BLaER1 (cell line): ENCODE measurements around the gene RMI2.

ENCODE experiments used
- H3K27ac ChIP-seq: shearing (Covaris generic); formaldehyde crosslinking; 2 replicates; pipeline ENCODE4 v1.8.1; 2022
- H3K27me3 ChIP-seq: shearing (Covaris generic); formaldehyde crosslinking; 2 replicates; pipeline ENCODE4 v1.8.1; 2022
- H3K36me3 ChIP-seq: shearing (Covaris generic); formaldehyde crosslinking; 2 replicates; pipeline ENCODE4 v1.8.1; 2022
- H3K4me1 ChIP-seq: shearing (Covaris generic); formaldehyde crosslinking; 2 replicates; pipeline ENCODE4 v1.8.1; 2022
- H3K4me2 ChIP-seq: shearing (Covaris generic); formaldehyde crosslinking; 2 replicates; pipeline ENCODE4 v1.8.1; 2022
- H3K4me3 ChIP-seq: shearing (Covaris generic); formaldehyde crosslinking; 2 replicates; pipeline ENCODE4 v1.8.1; 2022
- H3K9ac ChIP-seq: shearing (Covaris generic); formaldehyde crosslinking; 2 replicates; pipeline ENCODE4 v1.8.1; 2022
- H3K9me3 ChIP-seq: shearing (Covaris generic); formaldehyde crosslinking; 2 replicates; pipeline ENCODE4 v1.8.1; 2022
- H4K20me1 ChIP-seq: shearing (Covaris generic); formaldehyde crosslinking; 2 replicates; pipeline ENCODE4 v1.8.1; 2022
- Cebpa-rat ChIP-seq: shearing (Covaris generic); IDR thresholded peaks from 2 replicates; pipeline ENCODE4 v1.8.1; 2022

The RMI2 gene

DNA sequence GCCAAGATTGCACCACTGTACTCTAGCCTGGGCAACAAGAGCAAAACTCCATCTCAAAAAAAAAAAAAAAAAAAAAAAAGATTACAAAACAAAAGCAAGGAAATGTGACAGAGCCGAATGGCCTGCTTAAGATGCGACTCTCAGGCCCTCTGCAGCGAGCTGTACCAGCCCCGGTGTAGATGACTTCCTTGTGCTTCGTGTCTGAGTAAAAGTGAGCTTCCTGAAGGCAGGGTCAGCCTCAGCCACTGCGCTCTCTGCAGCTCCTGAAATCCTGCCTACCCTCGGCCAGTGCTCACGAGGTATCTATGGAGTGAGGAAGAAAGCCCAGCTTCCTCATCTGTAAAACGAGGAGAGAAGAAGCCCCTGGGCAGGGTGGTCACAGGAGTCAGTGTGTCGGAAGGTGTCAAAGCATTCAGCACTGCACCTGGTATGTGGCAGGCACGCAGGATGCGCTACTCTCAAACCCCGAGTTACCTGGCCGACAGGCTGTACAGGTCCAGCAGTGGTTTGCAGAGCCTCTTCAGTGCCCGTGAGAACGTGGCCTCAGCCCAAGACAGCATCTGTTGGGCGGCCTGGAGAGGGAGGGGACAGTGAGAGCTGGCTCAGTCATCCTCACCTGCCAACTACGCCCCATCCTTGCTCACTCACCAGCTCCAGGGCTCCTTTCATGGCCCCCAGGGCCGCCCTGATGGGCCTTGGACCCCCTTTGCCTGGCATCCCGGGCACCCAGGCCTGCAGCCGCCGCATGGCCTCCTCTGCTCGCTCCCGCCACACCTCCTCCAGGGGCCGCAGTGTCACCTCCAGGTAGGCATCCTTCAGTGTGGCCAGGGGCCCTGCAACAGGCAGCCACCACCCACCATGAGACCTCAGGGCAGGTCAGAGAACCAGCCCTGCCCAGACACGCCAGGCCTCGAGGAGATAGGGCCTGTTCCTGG lies 44.6 kb downstream of the RMI2 start:
- TF ChIP-seq Cebpa-rat: no peak
- Histone ChIP-seq H3K36me3 (no peaks in the 10 kb centered on the region), H3K9me3 (no peaks in the 10 kb centered on the region), H3K4me3 (no peak overlapping the region), H3K27me3 (no peaks in the 10 kb centered on the region), H3K4me2 (no peak overlapping the region), H3K9ac (no peak overlapping the region), H4K20me1 (no peaks in the 10 kb centered on the region), H3K27ac (no peak overlapping the region), H3K4me1 (0 out of 2 replicates have a peak, but pooled peaks cover 6% of the 10 kb centered on the region)

DNA sequence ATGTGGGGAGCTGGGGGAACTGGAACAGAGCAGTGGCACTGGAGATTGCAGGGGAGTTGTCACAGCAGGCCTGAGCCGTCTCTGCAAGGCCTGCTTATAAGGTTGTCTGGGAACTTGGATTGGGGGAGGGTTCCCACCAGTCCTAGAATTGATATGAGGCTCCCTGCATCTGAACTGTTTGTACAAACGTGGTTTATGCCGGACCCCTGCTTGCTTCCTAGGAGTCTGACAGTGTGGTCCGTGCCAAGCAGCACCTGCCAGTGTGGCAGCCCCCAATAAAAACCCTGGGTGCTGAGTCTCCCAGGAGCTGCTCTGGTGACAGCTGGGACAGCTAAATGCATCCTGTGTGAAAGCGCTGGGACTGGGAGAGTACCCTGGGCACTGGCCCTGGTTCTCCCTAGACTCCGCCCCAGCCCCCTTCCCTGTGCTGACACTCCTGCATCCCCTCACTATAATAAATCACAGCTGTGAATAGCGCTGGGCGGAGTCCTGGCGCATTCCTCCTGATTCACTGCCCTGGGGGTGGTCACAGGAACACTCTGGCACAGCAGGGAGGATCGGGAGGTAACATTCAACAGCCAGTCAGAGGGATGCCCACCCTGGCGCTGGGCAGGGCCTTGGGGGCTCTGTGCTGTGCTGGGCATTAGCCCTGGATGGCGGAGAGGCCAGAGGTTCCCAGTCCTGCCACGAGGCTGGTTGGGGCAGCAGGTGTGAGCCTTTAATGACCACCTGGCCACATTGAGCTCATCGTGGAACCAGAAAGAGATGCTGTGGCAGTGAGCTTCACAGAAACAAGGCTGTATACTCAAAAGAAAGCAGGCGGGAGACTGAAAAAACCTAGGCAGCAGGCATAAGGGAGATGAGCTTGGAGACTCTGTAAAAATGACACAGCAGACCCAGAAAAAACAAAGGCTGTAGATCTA lies 45.6 kb downstream of the RMI2 start:
- H3K4me2 ChIP-seq: no peak overlapping the region
- no peak overlapping the region for H3K27ac ChIP-seq
- H3K9ac ChIP-seq: no peak overlapping the region
- 0 out of 2 replicates have a peak, but pooled peaks cover 6% of the 10 kb centered on the region for H3K4me1 ChIP-seq
- TF ChIP-seq Cebpa-rat: no peak
- H4K20me1 ChIP-seq: no peaks in the 10 kb centered on the region
- H3K27me3 ChIP-seq: no peaks in the 10 kb centered on the region
- H3K36me3 ChIP-seq: no peaks in the 10 kb centered on the region
- no peaks in the 10 kb centered on the region for H3K9me3 ChIP-seq
- H3K4me3 ChIP-seq: no peak overlapping the region

DNA sequence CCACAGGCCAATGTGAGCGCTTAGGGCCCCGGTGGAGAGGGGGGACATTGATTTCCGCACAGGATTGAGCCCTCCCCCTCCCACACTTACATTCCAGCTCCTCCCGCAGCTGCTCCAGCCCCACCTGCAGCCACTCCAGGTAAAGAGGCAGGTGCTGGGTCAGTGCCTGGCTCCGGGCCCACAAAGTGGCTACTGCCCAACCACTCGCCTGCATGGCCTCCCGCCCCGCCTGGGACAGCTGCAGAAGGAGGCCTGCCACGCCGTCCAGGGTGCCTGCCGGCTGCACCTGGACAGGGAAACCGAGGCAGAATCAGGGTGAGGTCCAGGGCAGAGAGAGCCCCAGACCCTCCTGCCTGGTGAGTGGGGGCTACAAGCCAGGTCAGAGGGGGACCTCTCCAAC lies 46.3 kb downstream of the RMI2 start:
- TF ChIP-seq Cebpa-rat: no peak
- Histone ChIP-seq H3K36me3 (no peaks in the 10 kb centered on the region), H3K4me3 (no peak overlapping the region), H3K27ac (no peak overlapping the region), H3K9me3 (no peaks in the 10 kb centered on the region), H3K27me3 (no peaks in the 10 kb centered on the region), H4K20me1 (no peaks in the 10 kb centered on the region), H3K4me1 (0 out of 2 replicates have a peak, but pooled peaks cover 6% of the 10 kb centered on the region), H3K4me2 (no peak overlapping the region), H3K9ac (no peak overlapping the region)

DNA sequence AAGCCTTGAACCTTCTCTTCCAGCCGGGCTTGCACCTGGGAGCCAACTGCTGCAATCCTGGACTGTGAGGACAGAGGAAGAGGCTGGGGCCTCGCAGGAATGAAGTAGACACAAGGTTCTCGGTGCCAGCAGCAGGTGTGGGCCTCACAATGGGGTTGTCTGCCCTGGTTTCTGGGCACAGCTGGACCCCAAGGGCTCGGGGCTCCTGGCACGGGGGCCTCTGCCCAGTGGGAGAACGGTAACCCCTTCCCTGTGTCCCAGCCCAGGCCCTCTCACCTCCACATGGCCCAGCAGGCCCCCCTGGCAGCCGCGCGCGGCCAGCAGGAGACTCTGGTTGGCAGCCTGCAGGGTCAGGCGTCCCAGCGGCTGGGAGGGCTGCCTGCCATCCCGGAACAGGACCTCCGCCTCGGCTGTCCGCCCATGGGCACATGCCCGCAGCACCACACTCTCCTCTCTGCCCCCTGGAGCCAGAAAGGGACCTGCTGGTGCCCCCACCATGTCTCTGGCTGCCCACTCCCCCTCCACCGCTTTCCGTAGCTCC lies 46.9 kb downstream of the RMI2 start:
- Histone ChIP-seq H4K20me1 (no peaks in the 10 kb centered on the region), H3K4me3 (no peak overlapping the region), H3K27me3 (no peaks in the 10 kb centered on the region), H3K4me1 (0 out of 2 replicates have a peak, but pooled peaks cover under 1% of the 10 kb centered on the region), H3K9me3 (no peaks in the 10 kb centered on the region), H3K9ac (no peak overlapping the region), H3K4me2 (no peak overlapping the region), H3K27ac (no peak overlapping the region), H3K36me3 (no peaks in the 10 kb centered on the region)
- TF ChIP-seq Cebpa-rat: no peak

DNA sequence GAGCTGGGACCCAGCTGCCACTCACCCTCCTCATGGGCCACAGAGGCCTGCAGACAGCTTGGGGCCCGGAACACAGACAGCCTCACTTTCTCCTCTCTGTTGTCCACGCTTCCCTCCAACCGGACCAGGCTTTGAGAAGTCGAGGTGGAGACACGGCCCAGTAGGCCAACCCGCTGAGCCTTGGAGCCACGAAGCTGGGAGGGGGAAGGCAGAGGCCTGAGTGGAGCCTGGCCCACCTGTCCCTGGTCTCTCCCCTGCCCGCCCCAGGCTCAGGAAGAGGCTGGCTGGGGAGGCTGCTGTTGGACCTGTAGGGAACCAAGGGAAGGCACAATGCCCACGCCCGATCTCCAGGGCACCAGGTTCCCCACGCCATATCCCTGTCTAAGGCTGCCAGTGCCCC lies 48.1 kb downstream of the RMI2 start:
- Histone ChIP-seq H3K4me1 (no peaks in the 10 kb centered on the region), H3K9me3 (no peaks in the 10 kb centered on the region), H4K20me1 (no peaks in the 10 kb centered on the region), H3K4me2 (no peak overlapping the region; the same call in 1 of the 2 replicates), H3K27me3 (no peaks in the 10 kb centered on the region), H3K4me3 (no peak overlapping the region), H3K36me3 (no peaks in the 10 kb centered on the region), H3K9ac (peak overlapping the region; percentile 29; the same call in 1 of the 2 replicates), H3K27ac (0 out of 2 replicates have a peak overlapping the region, but pooled peaks have one; percentile 4)
- TF ChIP-seq Cebpa-rat: no peak

DNA sequence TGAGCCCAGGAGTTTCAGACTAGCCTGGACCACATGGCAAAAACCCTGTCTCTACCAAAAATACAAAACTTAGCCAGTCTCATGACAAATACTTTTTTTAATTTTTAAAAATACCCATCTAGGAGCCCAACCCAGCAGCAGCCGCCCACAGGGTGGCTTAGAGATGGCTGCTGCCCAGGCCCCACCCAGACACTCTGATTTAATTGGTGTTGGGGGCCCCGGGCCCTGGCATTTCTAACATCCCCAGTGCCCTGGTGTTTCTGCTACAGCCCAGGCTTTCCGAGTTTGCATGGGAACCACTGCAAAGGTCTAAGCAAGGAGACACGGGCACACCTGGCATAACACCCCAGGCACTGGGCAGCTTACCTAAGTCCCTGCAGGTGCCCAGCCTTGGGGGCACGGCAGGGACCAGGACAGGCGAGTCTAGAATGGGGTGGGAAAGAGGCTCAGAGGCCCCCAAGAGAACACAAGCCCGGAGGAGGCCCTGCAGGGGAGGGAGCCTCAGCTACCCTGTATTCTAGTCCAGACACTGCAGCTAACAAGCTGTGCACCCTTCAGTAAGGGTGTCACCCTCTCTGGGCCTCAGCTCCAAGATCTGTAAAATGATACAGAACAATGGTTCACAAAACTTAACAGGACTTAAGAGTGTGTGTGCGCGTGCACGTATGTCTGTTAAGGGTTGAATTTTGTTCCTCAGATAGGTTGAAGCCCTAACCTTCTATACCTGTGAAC lies 48.8 kb downstream of the RMI2 start:
- Histone ChIP-seq H3K9ac (0 out of 2 replicates have a peak overlapping the region, but pooled peaks have one; percentile 29), H3K4me1 (no peaks in the 10 kb centered on the region), H3K27ac (0 out of 2 replicates have a peak overlapping the region, but pooled peaks have one; percentile 4), H3K9me3 (no peaks in the 10 kb centered on the region), H3K27me3 (no peaks in the 10 kb centered on the region), H3K36me3 (no peaks in the 10 kb centered on the region), H4K20me1 (no peaks in the 10 kb centered on the region), H3K4me2 (no peak overlapping the region; the same call in 1 of the 2 replicates), H3K4me3 (no peak overlapping the region)
- no peak for TF ChIP-seq Cebpa-rat

DNA sequence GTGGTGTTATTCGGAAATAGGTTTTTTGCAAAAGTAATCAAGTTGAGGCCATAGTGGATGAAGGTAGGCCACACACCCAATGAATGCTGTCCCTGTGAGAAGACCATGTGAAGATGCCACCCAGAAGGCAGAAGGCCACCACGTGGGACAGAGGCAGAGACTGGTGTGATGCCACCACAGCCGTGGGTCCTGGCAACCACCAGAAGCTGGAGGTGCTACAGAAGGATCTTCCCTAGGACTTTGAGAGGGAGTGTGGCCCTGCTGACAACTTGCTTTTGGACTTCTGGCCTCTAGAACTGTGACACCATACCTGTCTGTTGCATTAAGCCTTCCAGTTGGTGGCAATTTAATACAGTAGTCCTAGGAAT lies 49.3 kb downstream of the RMI2 start:
- no peaks in the 10 kb centered on the region for H3K9me3 ChIP-seq
- no peak for TF ChIP-seq Cebpa-rat
- no peak overlapping the region for H3K4me2 ChIP-seq
- no peak overlapping the region for H3K27ac ChIP-seq
- no peaks in the 10 kb centered on the region for H3K27me3 ChIP-seq
- no peak overlapping the region for H3K4me3 ChIP-seq
- H4K20me1 ChIP-seq: no peaks in the 10 kb centered on the region
- no peaks in the 10 kb centered on the region for H3K4me1 ChIP-seq
- no peaks in the 10 kb centered on the region for H3K36me3 ChIP-seq
- no peak overlapping the region for H3K9ac ChIP-seq

DNA sequence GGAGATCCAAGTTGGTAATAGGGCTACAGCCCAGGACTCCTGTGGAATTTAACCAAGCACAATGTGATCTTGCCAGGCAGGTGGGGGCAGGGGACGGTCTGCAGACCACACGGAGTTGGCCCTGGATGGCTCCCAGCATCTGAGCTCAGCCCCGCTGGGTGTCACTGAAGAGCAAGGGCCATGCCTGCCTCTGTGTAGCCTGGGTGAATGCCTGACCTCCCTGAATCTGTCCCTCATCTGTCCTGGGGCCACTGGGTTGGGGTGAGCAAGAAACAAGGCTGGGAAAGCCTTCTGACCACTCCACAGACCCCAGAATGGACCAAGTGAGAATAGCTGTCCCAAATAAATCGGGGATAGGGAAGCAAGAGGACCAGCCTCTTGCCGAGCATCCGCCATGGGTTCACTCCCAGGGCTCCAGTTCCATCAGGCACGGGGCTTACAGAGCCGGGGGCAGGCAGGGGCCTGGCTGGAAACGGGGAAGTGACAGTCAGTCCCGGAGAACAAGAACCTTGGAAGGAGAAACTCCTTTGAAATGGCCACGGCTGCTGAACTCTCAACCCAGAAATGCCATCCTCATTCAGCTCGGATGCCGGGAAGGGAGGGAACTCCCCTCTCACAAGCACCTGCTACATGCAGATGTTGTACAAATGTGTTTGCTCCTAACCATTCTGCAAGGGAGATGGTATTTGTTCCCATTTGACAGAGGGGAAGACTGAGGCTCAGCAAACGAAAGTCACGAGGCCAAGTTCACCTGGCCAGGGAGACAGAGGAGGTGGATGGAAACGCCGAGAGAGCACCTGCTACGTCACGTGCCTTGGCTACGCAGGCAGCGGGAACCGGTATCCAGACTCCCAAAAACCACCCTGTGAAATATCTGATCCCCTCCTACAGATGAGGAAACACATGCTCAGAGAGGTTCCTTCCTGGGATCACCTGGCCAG lies 50.0 kb downstream of the RMI2 start:
- H3K9ac ChIP-seq: no peak overlapping the region
- no peaks in the 10 kb centered on the region for H3K9me3 ChIP-seq
- no peaks in the 10 kb centered on the region for H4K20me1 ChIP-seq
- no peaks in the 10 kb centered on the region for H3K4me1 ChIP-seq
- H3K4me3 ChIP-seq: no peak overlapping the region
- H3K4me2 ChIP-seq: no peak overlapping the region
- TF ChIP-seq Cebpa-rat: no peak
- no peaks in the 10 kb centered on the region for H3K36me3 ChIP-seq
- no peak overlapping the region for H3K27ac ChIP-seq
- no peaks in the 10 kb centered on the region for H3K27me3 ChIP-seq
